H4 (cell line): ENCODE measurements around the gene PTCD1. TPM values are rescaled to one million over a fixed set of nuclear protein-coding genes. Genes with fewer than 3 reads are reported as not detected.

Source experiments
- DNase-seq: peaks from one replicate; pipeline ENCODE4 v3.0.0-alpha.2; 2015; ENCODE audit warnings: low spot score
- total RNA-seq: library from RNA; depleted of rRNA; stranded (reverse); fragments of >200 nt; shearing (Covaris generic); gene quantifications from 2 replicates; pipeline ENCODE4 v1.2.3, GENCODE V29; 2014; rRNA removed

Gene PTCD1
- total RNA-seq: 3.5 and 4.8 TPM in 2 replicates

GRCh38 chr7:99438573-99439480, at the start of gene PTCD1, which contains the start of gene CPSF4:
PTCD1 (minus strand) TSS chr7:99438798; CDS start chr7:99435242, 3,556 bp downstream.
CPSF4 (plus strand) TSS chr7:99438943; CDS start chr7:99439083, 140 bp downstream.
- DNase-seq: peak; percentile 94

DNA sequence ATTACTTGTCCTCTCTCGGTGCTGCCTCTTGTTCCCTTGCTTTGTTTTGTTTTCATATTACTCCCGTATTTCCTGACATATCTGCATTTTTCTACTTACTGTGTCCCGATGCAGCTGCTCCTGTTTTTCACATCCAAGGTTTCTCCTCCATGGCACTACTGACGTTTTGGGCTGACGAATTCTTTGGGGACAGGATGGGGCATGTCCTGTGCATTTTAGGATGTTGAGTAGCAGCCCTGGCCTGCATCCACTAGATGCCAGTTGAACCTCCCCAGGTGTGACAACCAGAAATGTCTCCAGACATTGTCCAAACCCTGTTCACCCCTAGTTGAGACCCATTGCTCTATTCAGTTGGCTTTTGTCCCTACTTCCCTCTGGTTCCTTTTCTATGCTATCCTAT, 46.5 kb upstream of the PTCD1 start:
- DNase-seq: peak; percentile 3

GRCh38 chr7:99478464-99479440, 40.2 kb upstream of the PTCD1 start:
- no peak for DNase-seq

GRCh38 chr7:99476107-99476506, 37.5 kb upstream of the PTCD1 start:
- DNase-seq: no peak

GRCh38 chr7:99473315-99473596, 34.7 kb upstream of the PTCD1 start:
- peak; percentile 59 for DNase-seq

GRCh38 chr7:99472561-99473314, 34.1 kb upstream of the PTCD1 start, which contains the start of gene ZNF789:
ZNF789 (plus strand) TSS chr7:99472890; CDS start chr7:99476457, 3,567 bp downstream.
- DNase-seq: peak; percentile 95

DNA sequence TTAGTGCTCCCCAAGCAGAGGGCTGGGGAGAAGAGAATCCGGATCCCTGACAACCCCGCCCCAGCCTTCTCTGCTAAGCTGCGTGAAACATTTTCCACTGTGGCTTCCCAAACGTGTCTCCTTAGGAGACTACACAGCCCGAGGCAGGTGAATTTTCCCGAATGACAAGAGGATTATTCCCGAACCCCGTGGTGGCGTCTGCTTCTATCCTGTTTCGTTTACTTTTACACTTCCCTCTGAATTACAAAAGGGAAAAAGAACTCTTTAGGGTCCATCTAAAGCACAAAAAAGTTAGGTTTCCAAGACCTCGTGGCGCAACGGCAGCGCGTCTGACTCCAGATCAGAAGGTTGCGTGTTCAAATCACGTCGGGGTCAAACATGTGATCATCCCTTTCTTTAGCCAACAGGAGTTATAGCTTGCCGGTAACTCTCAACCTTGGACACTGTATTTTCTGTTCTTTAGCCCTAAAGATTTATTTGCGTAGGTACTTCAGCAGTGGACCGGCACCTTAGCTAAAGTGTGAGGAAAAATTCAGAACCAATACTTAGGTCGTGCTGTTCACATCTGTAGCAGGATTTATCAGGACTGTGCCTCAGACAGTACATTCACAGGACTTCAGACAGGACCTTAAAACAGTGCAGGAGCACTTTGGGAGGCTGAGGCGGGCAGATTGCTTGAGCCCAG, 30.9 kb upstream of the PTCD1 start:
- DNase-seq: no peak

DNA sequence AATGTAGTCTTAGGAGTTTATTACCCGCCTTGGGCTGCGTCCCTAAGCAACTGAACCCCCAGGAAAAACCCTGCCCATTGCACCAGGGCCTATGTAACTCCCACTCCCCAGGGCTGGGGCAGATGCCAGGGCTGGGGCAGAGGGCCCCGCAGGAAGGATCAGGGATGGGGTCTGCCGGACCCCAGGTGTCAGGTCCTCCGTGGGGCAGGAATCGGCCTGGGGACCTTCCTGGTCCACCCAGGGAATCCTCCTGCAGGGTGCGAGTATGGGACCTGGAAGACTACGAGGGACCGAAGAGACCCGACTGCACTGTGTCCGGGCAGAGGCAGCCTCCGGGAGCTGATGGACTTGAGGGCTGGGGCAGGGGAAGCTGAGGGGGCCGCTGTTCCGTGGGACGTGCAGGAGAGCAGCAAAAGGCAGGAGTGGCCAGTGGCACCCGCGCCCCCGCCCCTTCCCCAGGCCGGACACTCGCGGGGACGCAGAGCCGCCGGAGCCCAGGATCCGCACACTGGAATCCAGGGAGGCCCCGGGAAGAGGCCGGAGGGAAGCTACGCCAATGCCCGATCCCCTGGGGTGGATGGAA, 29.8 kb upstream of the PTCD1 start:
- no peak for DNase-seq

GRCh38 chr7:99465421-99465768, 26.8 kb upstream of the PTCD1 start:
- DNase-seq: no peak

- no peak for DNase-seq
Measured at GRCh38 chr7:99461221-99461620, 22.6 kb upstream of the PTCD1 start.

GRCh38 chr7:99460651-99461050, 22.1 kb upstream of the PTCD1 start:
- DNase-seq: no peak

GRCh38 chr7:99459087-99459486, 20.5 kb upstream of the PTCD1 start:
- DNase-seq: no peak

- DNase-seq: no peak
Measured at GRCh38 chr7:99457650-99458493, 19.3 kb upstream of the PTCD1 start.

GRCh38 chr7:99457050-99457649, 18.6 kb upstream of the PTCD1 start:
- no peak for DNase-seq

GRCh38 chr7:99456288-99456687, 17.7 kb upstream of the PTCD1 start:
- DNase-seq: no peak

DNA sequence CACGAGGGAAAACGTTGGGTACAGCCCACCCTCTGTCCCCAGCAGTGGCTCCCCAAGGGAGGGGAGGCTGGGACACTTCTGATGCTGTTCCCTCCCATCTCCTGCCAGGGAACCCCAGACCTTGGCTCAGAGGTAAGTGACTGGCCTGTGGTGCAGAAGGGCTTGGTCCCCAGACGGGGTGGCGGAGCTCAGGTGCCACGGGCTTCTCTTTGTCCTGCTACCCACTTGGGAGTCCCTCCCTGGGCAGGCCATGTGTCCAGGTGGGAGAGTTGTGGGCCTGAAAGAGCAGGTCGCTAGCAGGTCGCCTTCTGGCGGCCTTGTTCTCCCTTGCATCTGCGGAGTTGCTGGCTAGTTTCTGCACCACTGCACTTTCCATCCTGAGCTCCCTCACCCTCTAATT, 17.3 kb upstream of the PTCD1 start:
- no peak for DNase-seq

GRCh38 chr7:99453105-99453504, 14.5 kb upstream of the PTCD1 start:
- no peak for DNase-seq

DNA sequence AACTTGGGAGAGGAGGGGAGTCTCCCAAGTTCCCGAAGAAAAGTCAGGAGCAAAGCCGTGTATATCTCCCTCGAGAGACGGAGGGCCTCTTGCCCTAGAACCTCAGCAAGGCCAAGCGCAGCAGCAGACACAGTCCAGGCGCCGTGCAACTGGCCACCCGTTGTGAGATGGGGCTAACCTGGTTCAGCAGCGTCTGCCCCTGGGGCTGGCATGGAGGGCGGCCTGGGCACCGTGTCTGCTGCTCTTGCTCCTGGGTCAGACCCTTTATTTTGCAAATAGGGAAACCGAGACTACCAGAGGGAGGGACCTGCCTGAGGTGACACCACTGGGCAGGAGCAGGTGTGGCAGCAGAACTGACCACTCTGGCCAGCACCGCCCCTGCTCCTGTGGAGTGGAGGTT, 13.9 kb upstream of the PTCD1 start:
- no peak for DNase-seq

- DNase-seq: no peak
Measured at GRCh38 chr7:99451936-99452335, 13.3 kb upstream of the PTCD1 start.
